Activated naive CD4-positive, alpha-beta T cell treated with anti-CD3 and anti-CD28 coated beads, Interleukin-2, amount 50 U/mL, for 24 hours (primary cell): Measurements from ENCODE around the gene HADH.
A peak's percentile ranks its signal among the peaks of the same experiment; 100 is the strongest.

Experiments
- H3K27ac Mint-ChIP-seq: one replicate; pipeline ENCODE4 v1.8.0; 2021; ENCODE audit warnings: mild to moderate bottlenecking, mixed read lengths
- H3K27me3 Mint-ChIP-seq: one replicate; pipeline ENCODE4 v1.8.0; 2021; ENCODE audit warnings: mixed read lengths
- H3K36me3 Mint-ChIP-seq: one replicate; pipeline ENCODE4 v1.8.0; 2021; ENCODE audit warnings: mixed read lengths
- H3K4me1 Mint-ChIP-seq: one replicate; pipeline ENCODE4 v1.8.0; 2021; ENCODE audit warnings: mixed read lengths
- H3K4me3 Mint-ChIP-seq: one replicate; pipeline ENCODE4 v1.8.0; 2021; ENCODE audit warnings: mild to moderate bottlenecking, mixed read lengths
- H3K9me3 Mint-ChIP-seq: one replicate; pipeline ENCODE4 v1.8.0; 2021; ENCODE audit warnings: mixed read lengths

The HADH gene

DNA sequence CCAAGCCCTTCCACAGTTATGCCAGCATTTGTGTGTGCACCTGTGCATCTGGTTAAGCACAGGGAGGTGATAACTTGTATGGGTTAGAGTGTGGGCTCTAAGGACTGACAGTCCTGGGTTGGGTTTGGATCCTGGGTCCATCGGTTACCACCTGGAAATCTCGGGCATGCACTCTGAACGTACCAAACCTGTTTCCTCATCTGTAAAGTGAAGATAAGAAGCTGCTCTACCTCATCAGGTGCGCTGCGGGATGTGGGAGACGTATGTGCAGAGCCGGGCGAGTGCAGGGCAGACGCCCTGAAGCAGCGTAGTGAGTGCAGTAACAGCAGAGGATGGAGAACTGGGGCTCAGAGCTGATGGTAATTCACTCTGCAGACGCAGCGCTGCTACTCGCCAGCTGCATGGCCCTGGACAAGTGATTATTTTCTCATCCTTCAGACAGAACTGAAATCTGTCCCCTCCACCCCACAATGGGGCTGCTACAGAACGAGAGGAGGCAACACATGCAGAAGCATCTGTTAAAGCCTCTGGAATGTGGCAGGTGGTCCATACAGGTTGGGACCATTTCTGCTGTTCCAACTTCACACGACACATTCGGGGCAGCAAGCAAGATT, 64.4 kb downstream of the HADH start:
- Mint-ChIP-seq H3K36me3 (peaks cover 26% of the 10 kb centered on the region), H3K4me3 (peak overlapping the region; percentile 6), H3K4me1 (peaks cover 97% of the 10 kb centered on the region), H3K27ac (peak overlapping the region; percentile 93), H3K27me3 (no peaks in the 10 kb centered on the region), H3K9me3 (no peaks in the 10 kb centered on the region)

DNA sequence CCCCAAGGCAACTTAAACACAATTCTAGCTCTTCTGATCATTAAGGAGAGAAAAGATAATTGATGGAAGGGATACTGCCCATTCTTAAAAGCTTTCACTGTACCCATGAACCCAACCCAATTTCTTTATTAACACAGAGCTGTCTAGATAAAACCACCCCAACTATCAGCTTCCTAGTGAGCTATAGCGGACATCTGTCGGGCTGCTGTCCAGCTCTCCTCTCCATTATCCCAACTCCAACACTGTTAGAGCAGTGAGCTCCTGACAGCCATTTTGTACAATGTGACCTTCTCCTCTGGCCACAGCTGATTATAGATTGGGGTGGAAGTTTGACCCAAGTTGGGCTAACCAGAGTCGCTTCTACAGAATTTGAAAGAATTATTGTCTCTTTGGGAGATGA, 66.1 kb downstream of the HADH start:
- peak overlapping the region; percentile 90 for H3K27ac Mint-ChIP-seq
- H3K27me3 Mint-ChIP-seq = no peaks in the 10 kb centered on the region
- H3K4me3 Mint-ChIP-seq = no peak overlapping the region
- peaks cover 18% of the 10 kb centered on the region for H3K36me3 Mint-ChIP-seq
- no peaks in the 10 kb centered on the region for H3K9me3 Mint-ChIP-seq
- peaks cover 97% of the 10 kb centered on the region for H3K4me1 Mint-ChIP-seq

DNA sequence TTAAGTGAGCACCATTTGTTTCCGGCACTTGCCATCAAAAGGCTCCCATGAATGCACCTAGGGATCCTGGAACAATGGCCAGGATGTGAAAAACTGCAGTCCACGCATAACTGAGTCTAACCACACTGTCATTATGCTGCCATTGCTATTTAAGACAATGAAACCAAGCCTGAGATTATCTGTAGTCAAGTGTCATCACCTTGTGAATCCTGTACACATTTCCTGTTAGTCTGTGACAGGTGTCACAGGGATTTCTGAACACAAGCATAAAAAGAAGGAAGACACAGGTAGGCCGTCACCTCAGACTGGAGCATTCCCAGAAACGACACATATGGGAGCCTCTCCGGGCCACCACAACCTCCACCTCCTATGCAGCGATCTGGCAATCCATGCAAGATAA, 66.7 kb downstream of the HADH start:
- peaks cover 14% of the 10 kb centered on the region for H3K36me3 Mint-ChIP-seq
- H3K9me3 Mint-ChIP-seq = no peaks in the 10 kb centered on the region
- H3K27ac Mint-ChIP-seq = peak overlapping the region; percentile 90
- peaks cover 96% of the 10 kb centered on the region for H3K4me1 Mint-ChIP-seq
- H3K4me3 Mint-ChIP-seq = no peak overlapping the region
- H3K27me3 Mint-ChIP-seq = no peaks in the 10 kb centered on the region

DNA sequence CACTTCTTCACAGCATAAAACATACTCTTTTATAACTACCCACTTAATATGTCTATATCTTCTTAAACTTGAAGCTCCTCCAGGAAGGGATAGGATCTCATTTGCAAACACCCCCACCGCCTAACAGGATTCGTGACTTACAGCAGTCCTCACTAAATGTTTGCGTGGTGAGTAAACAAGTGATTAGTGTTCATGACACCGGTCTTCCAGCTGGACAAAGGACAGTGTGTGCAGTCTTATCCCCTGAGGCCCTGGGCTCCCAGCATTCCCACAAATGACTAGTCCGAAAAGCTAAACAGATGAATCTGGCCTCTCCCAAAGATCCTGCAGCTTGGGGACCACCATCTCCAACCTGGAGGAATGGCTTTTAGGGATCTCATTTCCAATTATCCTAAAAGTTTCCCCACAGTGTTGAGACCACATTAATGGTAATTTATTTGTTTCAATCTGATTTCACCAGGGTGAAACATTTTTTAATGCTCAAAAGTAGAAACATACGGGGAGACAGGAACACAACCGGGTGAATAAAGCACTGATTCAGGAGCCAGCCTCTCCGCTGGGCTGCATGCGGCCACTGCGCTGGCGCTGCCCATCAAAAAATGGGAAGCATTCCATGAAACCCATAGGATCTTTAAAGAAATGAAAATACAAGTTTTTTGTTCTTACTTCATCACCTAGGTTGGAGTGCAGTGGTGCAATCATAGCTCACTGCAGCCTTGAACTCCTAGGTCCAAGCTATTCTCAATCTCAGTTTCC, 69.2 kb downstream of the HADH start:
- peaks cover 92% of the 10 kb centered on the region for H3K4me1 Mint-ChIP-seq
- no peak overlapping the region for H3K4me3 Mint-ChIP-seq
- no peaks in the 10 kb centered on the region for H3K9me3 Mint-ChIP-seq
- H3K36me3 Mint-ChIP-seq = peaks cover 23% of the 10 kb centered on the region
- peak overlapping the region; percentile 91 for H3K27ac Mint-ChIP-seq
- H3K27me3 Mint-ChIP-seq = no peaks in the 10 kb centered on the region

DNA sequence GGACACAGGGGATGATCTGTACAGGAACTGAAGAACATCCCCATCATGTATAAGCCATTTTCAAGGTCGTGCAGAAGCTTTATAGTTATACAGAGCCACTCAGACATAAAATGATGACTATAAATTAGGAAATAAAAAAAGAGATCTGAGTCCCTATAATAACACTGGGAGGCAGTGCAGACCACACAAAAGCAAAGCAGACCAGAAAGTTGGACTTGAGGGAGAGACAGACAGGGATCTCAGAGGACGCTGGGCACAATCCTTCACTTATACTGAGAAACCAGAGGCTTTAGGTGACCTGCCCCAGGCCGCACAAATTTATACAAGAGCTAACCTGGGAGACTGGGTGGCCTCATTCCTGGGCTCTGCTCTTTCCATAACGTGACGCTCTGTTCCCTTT, 70.5 kb downstream of the HADH start:
- peaks cover 28% of the 10 kb centered on the region for H3K36me3 Mint-ChIP-seq
- H3K27ac Mint-ChIP-seq = peak overlapping the region; percentile 91
- no peaks in the 10 kb centered on the region for H3K9me3 Mint-ChIP-seq
- H3K27me3 Mint-ChIP-seq = no peaks in the 10 kb centered on the region
- peaks cover 92% of the 10 kb centered on the region for H3K4me1 Mint-ChIP-seq
- H3K4me3 Mint-ChIP-seq = no peak overlapping the region

DNA sequence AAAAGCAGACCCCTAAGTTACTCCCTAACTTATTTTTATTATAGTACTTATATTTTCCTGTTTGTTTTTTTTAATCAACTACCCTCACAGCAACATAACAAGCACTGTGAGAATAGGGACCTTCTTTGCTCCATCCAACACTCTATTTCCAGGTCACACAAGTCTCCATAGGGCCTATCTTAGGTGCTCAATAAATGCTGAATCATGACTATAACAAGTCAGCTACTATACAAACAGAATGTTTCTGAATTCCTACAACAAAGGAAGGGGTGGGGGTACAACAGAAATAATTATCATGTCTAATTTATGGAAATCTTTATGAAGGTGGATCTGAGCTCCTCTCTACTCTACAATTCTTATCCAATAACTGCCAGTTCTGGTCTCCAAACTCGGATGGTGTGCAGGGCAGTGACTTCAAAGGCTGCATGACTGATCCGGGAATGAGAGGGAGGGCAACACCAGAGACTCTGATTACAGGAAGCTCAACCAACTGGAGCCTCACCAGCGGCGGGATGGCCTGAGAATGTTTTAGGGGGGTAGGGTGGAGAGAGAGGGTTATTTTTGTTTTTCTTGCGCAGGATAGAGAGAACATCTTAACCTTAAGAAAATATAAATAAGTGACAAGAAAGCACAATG, 71.1 kb downstream of the HADH start:
- H3K36me3 Mint-ChIP-seq = peaks cover 28% of the 10 kb centered on the region
- H3K4me3 Mint-ChIP-seq = no peak overlapping the region
- H3K27ac Mint-ChIP-seq = peak overlapping the region; percentile 91
- H3K4me1 Mint-ChIP-seq = peaks cover 89% of the 10 kb centered on the region
- H3K27me3 Mint-ChIP-seq = no peaks in the 10 kb centered on the region
- H3K9me3 Mint-ChIP-seq = no peaks in the 10 kb centered on the region

DNA sequence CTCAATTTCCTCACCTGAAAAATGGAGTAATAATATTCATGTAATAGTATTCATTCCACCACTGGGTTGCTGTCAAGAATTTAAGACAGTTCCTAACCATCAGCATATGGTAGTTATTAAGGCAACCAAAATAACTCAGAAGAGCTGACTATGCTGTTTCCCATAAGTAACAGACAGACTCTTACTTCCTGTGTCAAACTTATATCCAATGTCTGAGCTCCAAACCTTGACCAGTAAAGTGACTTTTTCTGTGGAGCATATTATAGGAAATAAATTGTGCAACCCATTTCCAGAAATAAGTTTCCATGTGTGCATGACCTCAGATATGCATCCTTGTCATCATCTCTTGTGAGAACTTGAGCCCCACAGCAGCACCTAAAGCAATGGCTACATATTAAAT, 78.8 kb downstream of the HADH start:
- H3K36me3 Mint-ChIP-seq = peaks cover 18% of the 10 kb centered on the region

DNA sequence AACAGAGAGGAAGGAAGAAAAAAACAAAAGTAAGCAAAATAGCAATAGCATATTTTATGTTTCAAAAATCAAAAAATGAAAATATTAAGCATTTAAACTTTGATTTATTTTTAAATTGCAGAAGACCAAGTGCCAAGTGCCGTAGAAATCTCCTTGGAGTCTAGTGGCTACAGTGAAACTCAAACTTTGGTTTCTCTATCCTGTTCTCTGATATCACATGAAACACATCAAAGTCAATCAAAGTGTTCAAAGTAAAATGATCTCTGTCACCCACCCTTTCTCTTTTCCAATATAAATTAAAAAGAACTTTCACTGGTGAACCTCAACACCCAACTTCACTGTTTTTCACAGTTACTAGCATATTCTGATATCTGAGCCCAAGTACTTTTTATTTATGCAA, 81.1 kb downstream of the HADH start:
- Mint-ChIP-seq H3K36me3 (peaks cover 26% of the 10 kb centered on the region), H3K27me3 (no peaks in the 10 kb centered on the region), H3K9me3 (no peaks in the 10 kb centered on the region), H3K4me3 (peak overlapping the region; percentile 68), H3K27ac (peak overlapping the region; percentile 95), H3K4me1 (peaks cover 87% of the 10 kb centered on the region)

More for the DNA sequence above, 78.8 kb downstream of the HADH start:
- Mint-ChIP-seq H3K27me3 (no peaks in the 10 kb centered on the region), H3K27ac (peak overlapping the region; percentile 87), H3K4me1 (peaks cover 83% of the 10 kb centered on the region), H3K9me3 (no peaks in the 10 kb centered on the region), H3K4me3 (no peak overlapping the region)

DNA sequence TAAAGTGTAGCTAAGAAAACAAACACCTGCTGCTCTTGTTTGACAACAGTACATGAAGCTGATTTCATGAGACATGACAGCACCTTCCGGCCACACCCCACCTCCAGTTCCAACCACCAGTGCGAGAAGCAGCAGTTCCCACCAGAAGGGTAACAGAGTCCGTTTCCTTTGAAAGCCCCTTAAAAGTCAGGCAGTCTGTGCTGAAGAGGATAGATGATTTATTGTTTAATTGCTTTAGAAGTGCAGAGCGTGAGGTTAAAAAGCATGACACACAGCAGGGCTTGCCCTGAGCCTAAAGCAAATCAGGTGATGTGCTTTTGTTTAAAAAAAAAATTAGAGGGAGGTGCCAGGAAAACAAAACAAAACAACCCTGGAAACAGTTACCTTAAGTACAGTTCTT, 82.6 kb downstream of the HADH start:
- H3K4me1 Mint-ChIP-seq = peaks cover 86% of the 10 kb centered on the region
- no peaks in the 10 kb centered on the region for H3K9me3 Mint-ChIP-seq
- no peaks in the 10 kb centered on the region for H3K27me3 Mint-ChIP-seq
- peak overlapping the region; percentile 88 for H3K27ac Mint-ChIP-seq
- H3K36me3 Mint-ChIP-seq = peaks cover 29% of the 10 kb centered on the region
- H3K4me3 Mint-ChIP-seq = peak overlapping the region; percentile 53

DNA sequence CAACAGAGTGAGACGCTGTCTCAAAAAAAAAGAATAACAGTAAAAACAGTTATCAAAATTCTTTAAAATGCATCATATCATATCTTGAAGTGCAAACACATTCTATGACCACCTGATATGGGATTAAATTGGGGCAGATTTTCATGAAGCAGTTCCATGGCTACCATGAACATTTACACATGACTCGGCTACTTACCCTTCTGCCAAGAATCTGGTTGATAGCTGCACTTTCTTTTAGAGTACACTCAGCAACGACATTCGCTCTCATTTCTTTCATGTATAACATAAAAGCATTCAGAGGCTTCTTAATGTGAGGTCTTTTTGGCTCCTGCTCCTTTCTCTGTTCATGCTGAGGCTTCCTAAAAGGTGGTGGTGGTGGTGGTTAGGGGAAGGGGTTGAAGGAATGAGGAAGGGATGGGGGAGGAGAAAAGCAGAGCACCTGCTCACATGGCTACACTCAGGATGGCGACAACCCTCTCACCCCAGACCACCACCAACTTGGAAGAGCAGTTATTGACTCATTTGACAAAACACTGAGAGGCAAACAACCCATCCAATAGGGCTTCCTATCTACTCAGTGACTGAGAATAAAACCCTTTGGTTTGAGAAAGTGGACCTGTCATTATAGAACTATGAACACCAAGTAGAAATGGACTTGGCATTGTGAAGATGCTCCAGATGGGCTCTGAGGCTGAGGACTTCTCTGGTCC, 88.5 kb downstream of the HADH start:
- H3K36me3 Mint-ChIP-seq = peaks cover 48% of the 10 kb centered on the region
- peaks cover 89% of the 10 kb centered on the region for H3K4me1 Mint-ChIP-seq
- no peaks in the 10 kb centered on the region for H3K27me3 Mint-ChIP-seq
- H3K4me3 Mint-ChIP-seq = peak overlapping the region; percentile 2
- H3K27ac Mint-ChIP-seq = peak overlapping the region; percentile 95
- H3K9me3 Mint-ChIP-seq = no peaks in the 10 kb centered on the region

DNA sequence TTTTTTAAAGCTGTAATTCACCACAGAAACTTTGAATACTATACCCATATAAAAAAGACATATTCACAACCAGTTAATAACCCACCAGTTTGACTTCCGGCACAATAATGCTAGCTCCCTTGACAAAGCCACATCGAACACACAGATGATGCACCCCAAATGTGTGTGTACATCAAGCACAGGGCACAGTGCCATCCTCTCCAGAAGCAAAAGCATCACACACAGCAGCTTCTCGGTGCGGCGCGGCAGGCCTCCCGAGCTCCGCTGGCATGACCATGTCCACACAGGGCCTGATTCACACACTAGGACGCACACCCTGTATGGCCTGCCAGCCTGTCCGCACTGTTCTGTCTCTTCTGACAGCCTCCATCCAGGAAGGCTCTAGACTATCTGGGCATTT, 91.1 kb downstream of the HADH start:
- H3K4me1 Mint-ChIP-seq = peaks cover 85% of the 10 kb centered on the region

DNA sequence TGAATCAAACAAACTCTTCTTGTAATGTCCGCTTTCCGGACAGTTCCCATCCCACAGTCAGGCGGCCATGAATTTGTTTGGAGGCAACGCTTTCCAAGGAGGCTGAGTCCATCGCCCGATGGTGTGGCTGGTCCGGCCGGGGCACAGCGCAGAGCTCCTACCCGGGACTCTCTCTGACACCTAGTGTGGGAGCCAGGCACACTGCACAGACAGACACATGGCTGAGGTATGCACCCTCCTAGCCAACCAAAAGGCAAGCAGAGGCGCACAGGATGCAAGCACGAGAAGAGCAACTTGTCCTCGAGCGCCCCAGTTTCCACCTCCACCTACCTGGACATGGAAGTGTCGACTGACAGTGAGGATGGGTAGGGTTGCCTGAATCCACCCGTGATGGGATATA, 91.6 kb downstream of the HADH start:
- peak overlapping the region; percentile 62 for H3K4me3 Mint-ChIP-seq
- H3K4me1 Mint-ChIP-seq = peaks cover 84% of the 10 kb centered on the region
- H3K27me3 Mint-ChIP-seq = no peaks in the 10 kb centered on the region
- peaks cover 37% of the 10 kb centered on the region for H3K36me3 Mint-ChIP-seq
- peak overlapping the region; percentile 85 for H3K27ac Mint-ChIP-seq
- H3K9me3 Mint-ChIP-seq = no peaks in the 10 kb centered on the region

More for the DNA sequence above, 91.1 kb downstream of the HADH start:
- H3K36me3 Mint-ChIP-seq = peaks cover 37% of the 10 kb centered on the region
- H3K9me3 Mint-ChIP-seq = no peaks in the 10 kb centered on the region
- H3K27me3 Mint-ChIP-seq = no peaks in the 10 kb centered on the region
- H3K4me3 Mint-ChIP-seq = peak overlapping the region; percentile 62
- H3K27ac Mint-ChIP-seq = peak overlapping the region; percentile 85
